SK-N-SH (cell line): ENCODE data around the gene TIGD3. TPM values are rescaled to one million over a fixed set of nuclear protein-coding genes. Genes with fewer than 3 reads are reported as not detected.

Experiments
- CTCF ChIA-PET: fragments of 300-600, 350-600 bp; formaldehyde crosslinking; extraction: SDS; loops from one replicate; lab custom pipeline; 2021; lab: Yijun Ruan, JAX
- POLR2A ChIA-PET: fragments of 350-600 bp; sonication (Branson Sonifier 250); formaldehyde crosslinking; extraction: SDS; loops from one replicate; lab custom pipeline; 2020; ENCODE audit warnings: antibody characterized with exemption, inconsistent platforms; lab: Yijun Ruan, JAX
- DNase-seq: peaks from one replicate; pipeline ENCODE4 v3.0.0; 2012
- H2AFZ ChIP-seq: fragments of 200-600 bp; sonication (generic); 2 replicates; pipeline ENCODE4 v1.8.1; 2016; ENCODE audit warnings: antibody characterized with exemption, mild to moderate bottlenecking, low read depth
- H3F3A ChIP-seq: fragments of 200-600 bp; sonication (generic); replicated peaks from 2 replicates; pipeline ENCODE3; 2016; ENCODE audit warnings: antibody characterized with exemption, mild to moderate bottlenecking; ENCODE audit not compliant: insufficient read depth
- H3K27ac ChIP-seq, 2 experiments: fragments of 200-500 bp in 1 of 2; fragments of 200-600 bp in 1 of 2; sonication (Bioruptor generic) in 1 of 2; sonication (generic), shearing (Covaris generic) in 1 of 2; 2 replicates each; pipeline versions ENCODE4 v1.5.1 to v1.6.1; 2014 to 2016; ENCODE audit warnings: low read depth in 2 of 2, inconsistent platforms in 1 of 2, low read length in 1 of 2, mild to moderate bottlenecking in 1 of 2, mixed read lengths in 1 of 2
- H3K27me3 ChIP-seq: fragments of 200-600 bp; sonication (generic), shearing (Covaris generic); 2 replicates; pipeline ENCODE4 v1.6.1; 2016; ENCODE audit warnings: mixed run types; ENCODE audit not compliant: insufficient read depth
- H3K36me3 ChIP-seq, 2 experiments: fragments of 200-500 bp in 1 of 2; fragments of 200-600 bp in 1 of 2; sonication (Bioruptor generic) in 1 of 2; sonication (generic) in 1 of 2; replicated peaks in 1 of 2; 2 replicates each; pipeline versions ENCODE3 to v1.5.1; 2014 to 2016; ENCODE audit warnings: low read length in 1 of 2, mild to moderate bottlenecking in 1 of 2; ENCODE audit not compliant: insufficient read depth in 2 of 2, control insufficient read depth in 1 of 2
- H3K4me1 ChIP-seq, 2 experiments: fragments of 200-500 bp in 1 of 2; fragments of 200-600 bp in 1 of 2; sonication (Bioruptor generic) in 1 of 2; sonication (generic), shearing (Covaris generic) in 1 of 2; 2 replicates each; pipeline versions ENCODE4 v1.5.1 to v1.6.1; 2014 to 2016; ENCODE audit warnings: low read depth in 1 of 2, low read length in 1 of 2, mixed run types in 1 of 2; ENCODE audit not compliant: insufficient read depth in 2 of 2, control insufficient read depth in 1 of 2
- H3K4me2 ChIP-seq: fragments of 200-600 bp; sonication (generic), shearing (Covaris generic); 2 replicates; pipeline ENCODE4 v1.6.1; 2017; ENCODE audit warnings: mixed run types
- H3K4me3 ChIP-seq, 2 experiments: fragments of 200-500 bp in 1 of 2; fragments of 200-600 bp in 1 of 2; sonication (Bioruptor generic) in 1 of 2; sonication (generic), shearing (Covaris generic) in 1 of 2; 2 replicates each; pipeline versions ENCODE4 v1.5.1 to v1.8.1; 2014 to 2016; ENCODE audit warnings: low read depth in 2 of 2, inconsistent platforms in 1 of 2, low read length in 1 of 2, mild to moderate bottlenecking in 1 of 2, mixed read lengths in 1 of 2, moderate library complexity in 1 of 2
- H3K79me2 ChIP-seq: fragments of 200-600 bp; sonication (generic); 2 replicates; pipeline ENCODE4 v1.8.1; 2017; ENCODE audit warnings: mild to moderate bottlenecking; ENCODE audit not compliant: insufficient read depth
- H3K9ac ChIP-seq: fragments of 200-600 bp; sonication (generic); 2 replicates; pipeline ENCODE4 v1.6.1; 2017; ENCODE audit warnings: mixed run types
- H3K9me2 ChIP-seq: fragments of 200-600 bp; sonication (generic); 2 replicates; pipeline ENCODE4 v1.6.1; 2017; ENCODE audit warnings: mixed run types
- H3K9me3 ChIP-seq: fragments of 200-600 bp; sonication (generic); 2 replicates; pipeline ENCODE4 v1.6.1; 2017; ENCODE audit warnings: mixed run types, mild to moderate bottlenecking, moderate library complexity
- H4K20me1 ChIP-seq: fragments of 200-600 bp; sonication (generic); 2 replicates; pipeline ENCODE4 v1.6.1; 2017; ENCODE audit warnings: mild to moderate bottlenecking, mixed run types; ENCODE audit not compliant: insufficient read depth
- ELF1 ChIP-seq: IDR thresholded peaks from 2 replicates; pipeline ENCODE4 v1.4.0; 2012
- FOXM1 ChIP-seq: IDR thresholded peaks from 2 replicates; pipeline ENCODE4 v1.4.0; 2012; ENCODE audit warnings: low read depth, mild to moderate bottlenecking
- MXI1 ChIP-seq: IDR thresholded peaks from 2 replicates; pipeline ENCODE4 v1.6.1; 2012; ENCODE audit warnings: mild to moderate bottlenecking, low read depth, low read length, improper control_type of control experiment
- NRF1 ChIP-seq: IDR thresholded peaks from 2 replicates; pipeline ENCODE4 v1.6.1; 2012; ENCODE audit warnings: low read depth, mild to moderate bottlenecking, low read length
- RAD21 ChIP-seq: IDR thresholded peaks from 2 replicates; pipeline ENCODE4 v1.6.1; 2012; ENCODE audit warnings: mild to moderate bottlenecking, low read length
- RCOR1 ChIP-seq: fragments of 150-350 bp; IDR thresholded peaks from 2 replicates; pipeline ENCODE4 v1.6.1; 2017; ENCODE audit warnings: antibody characterized with exemption, low read length
- REST ChIP-seq: IDR thresholded peaks from 2 replicates; pipeline ENCODE4 v1.6.1; 2012; ENCODE audit warnings: mild to moderate bottlenecking, low read depth, low read length, moderate library complexity
- RFX5 ChIP-seq: IDR thresholded peaks from 2 replicates; pipeline ENCODE4 v1.6.1; 2012; ENCODE audit warnings: mild to moderate bottlenecking, improper control_type of control experiment, low read length
- RXRA ChIP-seq: IDR thresholded peaks from 2 replicates; pipeline ENCODE4 v1.4.0; 2012; ENCODE audit warnings: low read depth, mild to moderate bottlenecking, borderline replicate concordance
- SIN3A ChIP-seq: IDR thresholded peaks from 2 replicates; pipeline ENCODE4 v1.6.1; 2012; ENCODE audit warnings: low read depth, mild to moderate bottlenecking, low read length, moderate library complexity, borderline replicate concordance
- SMC3 ChIP-seq: IDR thresholded peaks from 2 replicates; pipeline ENCODE4 v1.6.1; 2012; ENCODE audit warnings: low read depth, low read length, improper control_type of control experiment
- USF2 ChIP-seq: fragments of 150-350 bp; IDR thresholded peaks from 2 replicates; pipeline ENCODE4 v1.6.1; 2017; ENCODE audit warnings: antibody characterized with exemption, low read length, low read depth, borderline replicate concordance
- YY1 ChIP-seq: IDR thresholded peaks from 2 replicates; pipeline ENCODE4 v1.4.0; 2012; ENCODE audit warnings: low read depth, mild to moderate bottlenecking
- WGBS: methylation state at CpG from one replicate; pipeline ENCODE4 v1.1.6; 2017; ENCODE audit warnings: low lambda C conversion rate; 5-methylcytosine and 5-hydroxymethylcytosine counted together
- polyA plus RNA-seq, 3 experiments: library from polyadenylated mRNA; depleted of rRNA; stranded (reverse); fragments of >200 nt; gene quantifications; 2 replicates each; pipeline ENCODE4 v1.2.3, GENCODE V29; 2012

The TIGD3 gene
- polyA plus RNA-seq, 1 of the 3 experiments (the other 2 are of a cell fraction), result 0.41 TPM

GRCh38 chr11:65379698-65380459 is 25.3 kb downstream of the TIGD3 start:
- no peak overlapping the region for H3K27ac ChIP-seq
- peaks cover 31% of the 10 kb centered on the region for H3F3A ChIP-seq

More at GRCh38 chr11:65379698-65380459, 25.3 kb downstream of the TIGD3 start:
- no peaks in the 10 kb centered on the region for H4K20me1 ChIP-seq
- no peak overlapping the region for H3K4me3 ChIP-seq
- ChIA-PET POLR2A (interaction anchor here (0.8 kb wide), 1 partner anchor 45 kb away, joined by 3 read pairs; no protein-coding TSS in a partner anchor), CTCF (interaction anchor here (0.8 to 4.1 kb wide), 8 partner anchors 10 to 172 kb away, joined by 3 to 31 read pairs (median 6); no protein-coding TSS in a partner anchor)
- H3K4me2 ChIP-seq, result no peak overlapping the region
- no peak for DNase-seq
- no peak overlapping the region for H2AFZ ChIP-seq
- no peaks in the 10 kb centered on the region for H3K9me2 ChIP-seq
- H3K9me3 ChIP-seq, result no peaks in the 10 kb centered on the region
- H3K36me3 ChIP-seq, result no peaks in the 10 kb centered on the region
- H3K4me1 ChIP-seq, result peaks cover 25 to 54% of the 10 kb centered on the region in 2 experiments; a peak in 3 of 4 replicates
- WGBS, result 91% methylated on average over 4 of the region's 13 CpGs
- no peaks in the 10 kb centered on the region for H3K27me3 ChIP-seq
- no peak overlapping the region for H3K9ac ChIP-seq
- TF ChIP-seq NRF1, result no peak
- no peak for TF ChIP-seq USF2
- no peak for TF ChIP-seq RFX5
- TF ChIP-seq ELF1, result no peak
- no peak for TF ChIP-seq MXI1
- no peak for TF ChIP-seq SIN3A
- no peak for TF ChIP-seq YY1
- TF ChIP-seq FOXM1, result no peak
- TF ChIP-seq RAD21, result no peak
- no peak for TF ChIP-seq RCOR1
- no peak for TF ChIP-seq REST
- TF ChIP-seq SMC3, result no peak
- no peak for TF ChIP-seq RXRA
- H3K79me2 ChIP-seq, result peaks cover 17% of the 10 kb centered on the region
